Neural cell (in vitro differentiated cells): ENCODE measurements around the gene RENBP. TPM values are rescaled to one million over a fixed set of nuclear protein-coding genes. Genes with fewer than 3 reads are reported as not detected.

ENCODE experiments used
- H2AFZ ChIP-seq: fragments of 200-600, 300-800 bp; sonication (generic), shearing (Covaris generic); 2 replicates; pipeline ENCODE4 v1.6.0; 2014; ENCODE audit warnings: low read depth, mild to moderate bottlenecking, antibody characterized with exemption, low read length, moderate library complexity
- H3F3A ChIP-seq: fragments of 200-600 bp; shearing (Covaris generic); 2 replicates; pipeline ENCODE4 v1.6.1; 2016; ENCODE audit warnings: mild to moderate bottlenecking, moderate library complexity, mixed read lengths, antibody characterized with exemption, low read length; ENCODE audit not compliant: insufficient read depth, poor library complexity, severe bottlenecking
- H3K27ac ChIP-seq: fragments of 200-600, 300-800 bp; sonication (generic), shearing (Covaris generic); 2 replicates; pipeline ENCODE4 v1.5.1; 2014; ENCODE audit warnings: mild to moderate bottlenecking, low read length, moderate library complexity
- H3K27me3 ChIP-seq: fragments of 300-800, 200-600 bp; sonication (generic), shearing (Covaris generic); 2 replicates; pipeline ENCODE4 v1.6.0; 2014; ENCODE audit warnings: mild to moderate bottlenecking, low read depth, low read length, moderate library complexity; ENCODE audit not compliant: insufficient read depth
- H3K36me3 ChIP-seq: fragments of 300-800, 200-600 bp; sonication (generic), shearing (Covaris generic); 2 replicates; pipeline ENCODE4 v1.5.1; 2014; ENCODE audit warnings: mild to moderate bottlenecking, antibody characterized with exemption, low read length, moderate library complexity; ENCODE audit not compliant: insufficient read depth
- H3K4me2 ChIP-seq: fragments of 300-800, 200-600 bp; sonication (generic), shearing (Covaris generic); 2 replicates; pipeline ENCODE4 v1.6.0; 2014; ENCODE audit warnings: mild to moderate bottlenecking, low read length
- H3K4me3 ChIP-seq: fragments of 300-800, 200-600 bp; sonication (generic), shearing (Covaris generic); 2 replicates; pipeline ENCODE4 v1.5.1; 2014; ENCODE audit warnings: mild to moderate bottlenecking, low read length, moderate library complexity
- H3K79me2 ChIP-seq: fragments of 200-600 bp; shearing (Covaris generic); replicated peaks from 2 replicates; pipeline ENCODE4 v1.6.0; 2014; ENCODE audit warnings: mild to moderate bottlenecking, low read length, moderate library complexity; ENCODE audit not compliant: insufficient read depth
- H3K9ac ChIP-seq: fragments of 300-800, 200-600 bp; sonication (generic), shearing (Covaris generic); 2 replicates; pipeline ENCODE4 v1.6.1; 2016; ENCODE audit warnings: mild to moderate bottlenecking, low read length, mixed read lengths
- H3K9me2 ChIP-seq: fragments of 200-600 bp; shearing (Covaris generic); 2 replicates; pipeline ENCODE4 v1.6.1; 2016; ENCODE audit warnings: mild to moderate bottlenecking, low read length, mixed read lengths; ENCODE audit not compliant: insufficient read depth
- H3K9me3 ChIP-seq: fragments of 200-600, 300-800 bp; sonication (generic), shearing (Covaris generic); 2 replicates; pipeline ENCODE4 v1.6.1; 2016; ENCODE audit warnings: mild to moderate bottlenecking, mixed run types, low read length, moderate library complexity, mixed read lengths
- H4K20me1 ChIP-seq: fragments of 200-600 bp; shearing (Covaris generic); 2 replicates; pipeline ENCODE4 v1.6.1; 2016; ENCODE audit warnings: mild to moderate bottlenecking, mixed run types; ENCODE audit not compliant: insufficient read depth
- EP300 ChIP-seq: fragments of 450-650 bp; conservative IDR thresholded peaks from 2 replicates; pipeline ENCODE4 v1.6.1; 2014; ENCODE audit warnings: antibody characterized with exemption, mild to moderate bottlenecking, moderate library complexity; ENCODE audit not compliant: poor library complexity, severe bottlenecking
- EZH2 ChIP-seq: fragments of 200-600, 300-800 bp; shearing (Covaris generic), sonication (generic); IDR thresholded peaks from 2 replicates; pipeline ENCODE4 v1.6.1; 2014; ENCODE audit warnings: antibody characterized with exemption, low read length, borderline replicate concordance, mild to moderate bottlenecking; ENCODE audit not compliant: insufficient read depth, poor library complexity, severe bottlenecking
- MXI1 ChIP-seq: fragments of 450-650 bp; conservative IDR thresholded peaks from 2 replicates; pipeline ENCODE4 v1.6.1; 2014; ENCODE audit warnings: antibody characterized with exemption, mild to moderate bottlenecking; ENCODE audit not compliant: poor library complexity, severe bottlenecking
- POLR2AphosphoS5 ChIP-seq: IDR thresholded peaks from 2 replicates; pipeline ENCODE4 v1.6.1; 2012
- RAD21 ChIP-seq: fragments of 450-650 bp; conservative IDR thresholded peaks from 2 replicates; pipeline ENCODE4 v1.6.1; 2014; ENCODE audit warnings: antibody characterized with exemption, mild to moderate bottlenecking, moderate library complexity
- REST ChIP-seq: IDR thresholded peaks from 2 replicates; pipeline ENCODE4 v1.6.1; 2012; ENCODE audit warnings: borderline replicate concordance
- SMC3 ChIP-seq: fragments of 450-650 bp; conservative IDR thresholded peaks from 2 replicates; pipeline ENCODE4 v1.6.1; 2014; ENCODE audit warnings: antibody characterized with exemption, mild to moderate bottlenecking, moderate library complexity; ENCODE audit not compliant: poor library complexity
- TAF1 ChIP-seq: IDR thresholded peaks from 2 replicates; pipeline ENCODE4 v1.6.1; 2012; ENCODE audit warnings: low read depth
- polyA plus RNA-seq: library from polyadenylated mRNA; depleted of rRNA; stranded (reverse); fragments of >200 nt; gene quantifications from 2 replicates; pipeline ENCODE4 v1.2.3, GENCODE V29; 2014
- TF ChIP-seq, protein P1 (sequence below): fragments of 450-650 bp; IDR thresholded peaks from 2 replicates; pipeline ENCODE4 v1.5.1; 2014; ENCODE audit warnings: antibody characterized with exemption, mild to moderate bottlenecking, moderate library complexity; ENCODE audit not compliant: poor library complexity, severe bottlenecking

Gene RENBP
- polyA plus RNA-seq, 1 donor from 2014 or later: 0.89 TPM

- Histone ChIP-seq H3K4me3 (no peak overlapping the region), H4K20me1 (no peaks in the 10 kb centered on the region), H3K36me3 (no peaks in the 10 kb centered on the region), H3K27me3 (no peaks in the 10 kb centered on the region), H3K27ac (no peak overlapping the region), H3K4me2 (no peak overlapping the region), H3K9me2 (no peaks in the 10 kb centered on the region), H3K9ac (no peak overlapping the region), H2AFZ (no peak overlapping the region), H3K9me3 (no peaks in the 10 kb centered on the region), H3K79me2 (no peaks in the 10 kb centered on the region), H3F3A (no peaks in the 10 kb centered on the region)
- TF ChIP-seq, protein P1, sequence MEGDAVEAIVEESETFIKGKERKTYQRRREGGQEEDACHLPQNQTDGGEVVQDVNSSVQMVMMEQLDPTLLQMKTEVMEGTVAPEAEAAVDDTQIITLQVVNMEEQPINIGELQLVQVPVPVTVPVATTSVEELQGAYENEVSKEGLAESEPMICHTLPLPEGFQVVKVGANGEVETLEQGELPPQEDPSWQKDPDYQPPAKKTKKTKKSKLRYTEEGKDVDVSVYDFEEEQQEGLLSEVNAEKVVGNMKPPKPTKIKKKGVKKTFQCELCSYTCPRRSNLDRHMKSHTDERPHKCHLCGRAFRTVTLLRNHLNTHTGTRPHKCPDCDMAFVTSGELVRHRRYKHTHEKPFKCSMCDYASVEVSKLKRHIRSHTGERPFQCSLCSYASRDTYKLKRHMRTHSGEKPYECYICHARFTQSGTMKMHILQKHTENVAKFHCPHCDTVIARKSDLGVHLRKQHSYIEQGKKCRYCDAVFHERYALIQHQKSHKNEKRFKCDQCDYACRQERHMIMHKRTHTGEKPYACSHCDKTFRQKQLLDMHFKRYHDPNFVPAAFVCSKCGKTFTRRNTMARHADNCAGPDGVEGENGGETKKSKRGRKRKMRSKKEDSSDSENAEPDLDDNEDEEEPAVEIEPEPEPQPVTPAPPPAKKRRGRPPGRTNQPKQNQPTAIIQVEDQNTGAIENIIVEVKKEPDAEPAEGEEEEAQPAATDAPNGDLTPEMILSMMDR: no peak
- TF ChIP-seq REST (no peak), MXI1 (no peak), SMC3 (no peak), EZH2 (no peak), EP300 (no peak), POLR2AphosphoS5 (no peak), RAD21 (no peak)
Measured at GRCh38 chrX:153974726-153975286, 30.4 kb upstream of the RENBP start.

DNA sequence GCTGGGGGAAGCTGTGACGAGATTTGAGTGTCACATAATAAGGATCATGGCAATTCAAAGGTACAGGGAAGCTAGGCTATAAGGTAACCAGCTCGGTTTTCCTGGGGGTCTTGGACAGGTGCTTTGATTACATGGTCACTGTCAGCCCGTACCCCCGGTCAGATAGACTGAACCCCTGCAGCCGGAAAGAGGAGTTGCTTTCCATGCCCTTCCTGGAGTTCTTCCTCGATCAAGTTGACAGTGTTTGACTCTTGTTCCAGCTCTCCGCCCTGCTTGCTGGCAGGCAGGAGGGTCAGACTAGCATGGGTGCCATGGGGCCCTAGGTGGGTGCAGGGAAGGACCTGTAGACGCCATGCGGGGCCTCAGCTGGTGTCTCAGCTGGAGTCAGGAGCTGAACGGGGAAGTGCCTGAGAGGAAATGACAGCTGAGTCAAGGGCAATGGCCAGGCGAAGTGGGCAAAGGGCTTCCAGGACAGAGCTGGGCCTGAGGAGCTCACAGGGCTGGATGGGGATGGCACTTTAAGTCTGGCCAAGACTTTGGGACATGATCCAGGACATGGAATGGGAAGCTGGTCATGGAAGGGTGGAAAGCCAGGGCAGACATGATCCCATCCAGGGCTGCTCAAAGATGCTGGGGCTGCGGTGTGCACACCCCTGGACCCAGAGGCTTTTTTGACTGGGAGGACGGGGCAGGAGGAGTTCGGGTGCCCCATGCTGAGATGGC lies 29.7 kb upstream of the RENBP start:
- no peak overlapping the region for H3K4me2 ChIP-seq
- no peaks in the 10 kb centered on the region for H3F3A ChIP-seq
- TF ChIP-seq MXI1: no peak
- no peak for TF ChIP-seq TAF1
- no peak for TF ChIP-seq EP300
- TF ChIP-seq SMC3: no peak
- TF ChIP-seq RAD21: no peak
- TF ChIP-seq REST: no peak
- no peak for TF ChIP-seq EZH2
- TF ChIP-seq, protein P1: no peak
- no peak for TF ChIP-seq POLR2AphosphoS5
- no peaks in the 10 kb centered on the region for H3K36me3 ChIP-seq
- no peak overlapping the region for H2AFZ ChIP-seq
- peak overlapping the region; percentile 84 for H3K27ac ChIP-seq
- H3K79me2 ChIP-seq: no peaks in the 10 kb centered on the region
- no peaks in the 10 kb centered on the region for H4K20me1 ChIP-seq
- H3K9me3 ChIP-seq: no peaks in the 10 kb centered on the region
- H3K4me3 ChIP-seq: peak overlapping the region; percentile 66
- no peaks in the 10 kb centered on the region for H3K9me2 ChIP-seq
- H3K9ac ChIP-seq: peak overlapping the region; percentile 98
- no peaks in the 10 kb centered on the region for H3K27me3 ChIP-seq
